IMR-90 (cell line): ENCODE results near the gene TMBIM6. TPM values are rescaled to one million over a fixed set of nuclear protein-coding genes. Genes with fewer than 3 reads are reported as not detected.

ENCODE experiments used
- ATAC-seq: fragments of 200-7000 bp; cut with Tn5 transposase; 2 replicates; pipeline ENCODE4 v1.9.1; 2020; ENCODE audit warnings: low read depth, mild to moderate bottlenecking, moderate library complexity
- BruUV-seq: library from RNA; stranded (reverse); fragments of 400-500 nt; replicated peaks from 2 replicates; lab custom pipeline; 2021; lab: Mats Ljungman, UMichigan
- CTCF ChIA-PET: fragments of 300-600 bp; formaldehyde crosslinking; extraction: SDS; loops from one replicate; lab custom pipeline; 2021; ENCODE audit warnings: antibody characterized with exemption; lab: Yijun Ruan, JAX
- POLR2A ChIA-PET: fragments of 300-600 bp; sonication (Branson Sonifier 250); formaldehyde crosslinking; loops from one replicate; lab custom pipeline; 2022; ENCODE audit warnings: antibody characterized with exemption; ENCODE audit not compliant: unreplicated experiment; lab: Charles Lee
- DNase-seq: peaks from one replicate; pipeline ENCODE4 v3.0.0; 2013
- H2AFZ ChIP-seq: replicated peaks from 2 replicates; pipeline ENCODE3; 2013; ENCODE audit warnings: low read length, mild to moderate bottlenecking; ENCODE audit not compliant: poor library complexity
- H2AK5ac ChIP-seq: 2 replicates; pipeline ENCODE4 v1.6.1; 2013; ENCODE audit warnings: low read depth, low read length, inconsistent platforms
- H2AK9ac ChIP-seq: replicated peaks from 2 replicates; pipeline ENCODE3; 2013; ENCODE audit warnings: mild to moderate bottlenecking, low read depth, low read length, moderate library complexity; ENCODE audit not compliant: poor library complexity
- H2BK120ac ChIP-seq: 2 replicates; pipeline ENCODE4 v1.6.1; 2013; ENCODE audit warnings: low read depth, low read length, inconsistent platforms
- H2BK15ac ChIP-seq: 3 replicates; pipeline ENCODE4 v1.6.1; 2013; ENCODE audit warnings: low read depth, low read length, inconsistent platforms
- H2BK20ac ChIP-seq: 2 replicates; pipeline ENCODE4 v1.6.1; 2013; ENCODE audit warnings: low read depth, mild to moderate bottlenecking, inconsistent platforms, low read length, moderate library complexity
- H2BK5ac ChIP-seq: 2 replicates; pipeline ENCODE4 v1.6.1; 2013; ENCODE audit warnings: mild to moderate bottlenecking, low read depth, low read length, inconsistent platforms; ENCODE audit not compliant: poor library complexity, severe bottlenecking
- H3K14ac ChIP-seq: replicated peaks from 2 replicates; pipeline ENCODE4 v1.6.1; 2013; ENCODE audit warnings: low read depth, low read length, inconsistent platforms
- H3K18ac ChIP-seq: 2 replicates; pipeline ENCODE4 v1.6.1; 2013; ENCODE audit warnings: low read depth, low read length, control low read depth
- H3K23ac ChIP-seq: 2 replicates; pipeline ENCODE4 v1.6.1; 2013; ENCODE audit warnings: low read depth, low read length, inconsistent platforms
- H3K27ac ChIP-seq: 2 replicates; pipeline ENCODE4 v1.5.1; 2013; ENCODE audit warnings: mild to moderate bottlenecking, control low read depth, low read length; ENCODE audit not compliant: insufficient read depth
- H3K27me3 ChIP-seq: 2 replicates; pipeline ENCODE4 v1.6.1; 2013; ENCODE audit warnings: low read length; ENCODE audit not compliant: control insufficient read depth, insufficient read depth
- H3K36me3 ChIP-seq: 2 replicates; pipeline ENCODE4 v1.6.1; 2013; ENCODE audit warnings: low read length, mixed read lengths; ENCODE audit not compliant: control insufficient read depth, insufficient read depth
- H3K4ac ChIP-seq: 2 replicates; pipeline ENCODE4 v1.6.1; 2013; ENCODE audit warnings: low read depth, low read length, inconsistent platforms
- H3K4me1 ChIP-seq: 2 replicates; pipeline ENCODE4 v1.6.1; 2013; ENCODE audit warnings: low read length, mixed read lengths; ENCODE audit not compliant: control insufficient read depth, insufficient read depth
- H3K4me2 ChIP-seq: 2 replicates; pipeline ENCODE4 v1.6.1; 2013; ENCODE audit warnings: low read depth, mild to moderate bottlenecking, control low read depth, low read length, moderate library complexity
- H3K4me3 ChIP-seq: 2 replicates; pipeline ENCODE4 v1.5.1; 2013; ENCODE audit warnings: low read depth, mild to moderate bottlenecking, control low read depth, low read length, moderate library complexity; ENCODE audit not compliant: insufficient read depth
- H3K56ac ChIP-seq: 2 replicates; pipeline ENCODE4 v1.6.1; 2013; ENCODE audit warnings: low read length, inconsistent platforms; ENCODE audit not compliant: insufficient read depth; ENCODE audit errors: extremely low read depth
- H3K79me1 ChIP-seq, 2 experiments: 2 replicates each; pipeline ENCODE4 v1.6.1; 2013; ENCODE audit warnings: low read length in 2 of 2, inconsistent platforms in 1 of 2, low read depth in 1 of 2
- H3K9ac ChIP-seq: 2 replicates; pipeline ENCODE4 v1.6.1; 2013; ENCODE audit warnings: low read depth, low read length, control low read depth
- H3K9me1 ChIP-seq: 2 replicates; pipeline ENCODE4 v1.6.1; 2013; ENCODE audit warnings: low read length, inconsistent platforms; ENCODE audit not compliant: insufficient read depth
- H3K9me3 ChIP-seq: 2 replicates; pipeline ENCODE4 v1.6.1; 2013; ENCODE audit warnings: low read length; ENCODE audit not compliant: control insufficient read depth, insufficient read depth
- H4K20me1 ChIP-seq: 2 replicates; pipeline ENCODE4 v1.6.1; 2013; ENCODE audit warnings: low read length, inconsistent platforms; ENCODE audit not compliant: insufficient read depth
- H4K5ac ChIP-seq: 2 replicates; pipeline ENCODE4 v1.6.1; 2013; ENCODE audit warnings: mild to moderate bottlenecking, low read depth, low read length, control low read depth
- H4K8ac ChIP-seq, 2 experiments: 2 replicates each; pipeline ENCODE4 v1.6.1; 2013; ENCODE audit warnings: low read depth in 2 of 2, low read length in 2 of 2, control low read depth in 1 of 2, inconsistent platforms in 1 of 2
- H4K91ac ChIP-seq: 2 replicates; pipeline ENCODE4 v1.6.1; 2013; ENCODE audit warnings: low read depth, low read length, inconsistent platforms; ENCODE audit not compliant: insufficient read depth
- FOS ChIP-seq: fragments of 150-350 bp; IDR thresholded peaks from 2 replicates; pipeline ENCODE4 v1.6.1; 2016; ENCODE audit warnings: low read depth, low read length
- MAZ ChIP-seq: IDR thresholded peaks from 2 replicates; pipeline ENCODE4 v1.6.1; 2012; ENCODE audit warnings: low read depth, mild to moderate bottlenecking, low read length, improper control_type of control experiment, moderate library complexity, borderline replicate concordance
- USF2 ChIP-seq: fragments of 150-350 bp; IDR thresholded peaks from 2 replicates; pipeline ENCODE4 v1.6.1; 2017; ENCODE audit warnings: mild to moderate bottlenecking, antibody characterized with exemption, low read length, low read depth
- dilution Hi-C: fragments of 300-500 bp; cut with HindIII; formaldehyde crosslinking; loops from one replicate; pipeline ENCODE4 v1.14.3; 2018; ENCODE audit warnings: low sequenced_read_pairs; ENCODE audit not compliant: unreplicated experiment
- in situ Hi-C: fragments of 300-500 bp; cut with MboI; formaldehyde crosslinking; loops from 3 replicates; pipeline ENCODE4 v1.14.3; 2019; ENCODE audit warnings: low sequenced_read_pairs, inconsistent platforms, mixed read lengths
- intact Hi-C: fragments of 100-400 bp; cut with micrococcal nuclease; formaldehyde crosslinking; loops from 2 replicates; pipeline ENCODE4 v1.10.0; 2022
- polyA plus RNA-seq, 3 experiments: library from polyadenylated mRNA; depleted of rRNA; stranded (reverse); fragments of >200 nt; gene quantifications; 2 replicates each; pipeline ENCODE4 v1.2.3, GENCODE V29; 2012; ENCODE audit warnings: low replicate concordance in 1 of 3
- total RNA-seq: library from RNA; depleted of rRNA; stranded (reverse); fragments of >200 nt; gene quantifications from 2 replicates; pipeline ENCODE4 v1.2.3, GENCODE V29; 2012

TMBIM6 gene
- total and polyA plus RNA-seq, 2 of the 4 experiments (the other 2 are of a cell fraction), result 255 to 285 TPM

DNA sequence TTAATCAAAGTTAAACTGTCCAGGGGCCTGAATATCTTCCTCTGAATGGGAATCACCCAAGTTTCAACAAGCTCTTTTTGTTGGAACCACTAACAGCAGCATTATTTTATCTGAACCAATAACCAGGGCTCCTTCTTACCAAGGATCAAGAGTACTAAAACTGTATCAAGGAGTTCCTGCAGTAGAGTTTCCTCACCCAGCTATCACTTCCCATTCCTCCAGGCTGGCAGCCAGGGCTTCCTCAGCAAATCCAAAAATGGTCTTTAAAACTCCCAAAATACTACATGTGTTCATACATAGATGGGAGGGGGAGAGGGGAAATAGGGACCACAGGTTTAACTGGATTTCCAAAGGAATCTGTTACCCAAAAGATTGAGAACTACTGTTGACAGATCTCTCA is 44.6 kb upstream of the TMBIM6 start:
- H3K4me3 ChIP-seq, result no peak overlapping the region
- H3K27ac ChIP-seq, result no peak overlapping the region
- no peak overlapping the region for H3K14ac ChIP-seq
- H2AK9ac ChIP-seq, result no peak overlapping the region
- H3K27me3 ChIP-seq, result no peaks in the 10 kb centered on the region
- no peaks in the 10 kb centered on the region for H3K9me3 ChIP-seq
- no peak overlapping the region for H4K8ac ChIP-seq
- H3K18ac ChIP-seq, result no peak overlapping the region
- TF ChIP-seq MAZ, result no peak
- no peak for TF ChIP-seq USF2
- TF ChIP-seq FOS, result no peak
- H3K4me2 ChIP-seq, result no peak overlapping the region
- in situ Hi-C loops, result no loop called here
- BruUV-seq, result no TSS peak
- no peak overlapping the region for H4K91ac ChIP-seq
- no peak overlapping the region for H4K5ac ChIP-seq
- H3K23ac ChIP-seq, result no peak overlapping the region
- POLR2A ChIA-PET, result no interaction called here
- H3K56ac ChIP-seq, result no peak overlapping the region
- dilution Hi-C loops, result no loop called here
- H2BK5ac ChIP-seq, result no peak overlapping the region
- intact Hi-C loops, result no loop called here
- no peak overlapping the region for H3K4ac ChIP-seq
- no peak overlapping the region for H2BK15ac ChIP-seq
- peaks cover 18 to 73% of the 10 kb centered on the region in 2 experiments for H3K79me1 ChIP-seq
- H3K4me1 ChIP-seq, result peaks cover 10% of the 10 kb centered on the region
- H2AK5ac ChIP-seq, result no peak overlapping the region
- H3K9ac ChIP-seq, result no peak overlapping the region
- peaks cover 9% of the 10 kb centered on the region; the same call in 1 of the 2 replicates for H3K9me1 ChIP-seq
- H4K20me1 ChIP-seq, result peaks cover 19% of the 10 kb centered on the region
- H3K36me3 ChIP-seq, result no peaks in the 10 kb centered on the region
- H2AFZ ChIP-seq, result no peak overlapping the region
- ATAC-seq, result no peak
- no peak overlapping the region for H2BK120ac ChIP-seq
- no peak for DNase-seq
- no peak overlapping the region for H2BK20ac ChIP-seq
- CTCF ChIA-PET, result no interaction called here
